ENCODE results near the gene GSDMA.

Gene GSDMA

DNA sequence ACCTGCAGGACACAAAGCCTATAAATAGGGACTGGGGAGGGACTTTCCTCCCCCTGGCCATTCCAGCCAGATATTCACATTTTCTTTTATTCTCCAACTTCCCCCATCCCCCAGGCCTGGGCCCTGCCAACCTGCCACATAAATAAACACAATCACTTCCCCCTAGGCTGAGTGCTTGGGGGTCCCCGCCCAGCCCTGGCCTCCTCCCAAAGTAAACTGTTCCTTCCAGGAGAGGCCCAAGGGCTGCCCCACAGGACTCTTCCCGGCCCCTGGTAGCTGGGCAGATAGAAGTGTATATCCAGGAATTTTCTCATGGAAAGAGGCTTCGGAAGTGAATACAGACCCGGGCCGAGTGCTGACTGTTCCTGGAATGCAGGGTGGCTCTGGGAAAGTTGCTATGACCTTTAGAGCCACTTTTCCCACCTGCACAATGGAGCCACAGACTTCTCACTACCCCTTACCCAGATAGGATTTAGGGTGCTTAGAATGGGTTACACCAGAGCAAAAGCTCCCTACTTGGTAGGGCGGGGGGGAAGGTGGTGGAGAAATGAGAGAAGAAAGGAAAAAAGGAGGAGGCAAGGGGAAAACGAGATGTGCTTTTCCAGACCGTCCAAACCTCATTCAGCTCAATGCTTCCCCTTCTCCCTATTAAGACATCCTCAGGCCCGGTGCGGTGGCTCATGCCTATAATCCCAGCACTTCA lies 60.9 kb downstream of the GSDMA start:
- DNase-seq, result no peak

DNA sequence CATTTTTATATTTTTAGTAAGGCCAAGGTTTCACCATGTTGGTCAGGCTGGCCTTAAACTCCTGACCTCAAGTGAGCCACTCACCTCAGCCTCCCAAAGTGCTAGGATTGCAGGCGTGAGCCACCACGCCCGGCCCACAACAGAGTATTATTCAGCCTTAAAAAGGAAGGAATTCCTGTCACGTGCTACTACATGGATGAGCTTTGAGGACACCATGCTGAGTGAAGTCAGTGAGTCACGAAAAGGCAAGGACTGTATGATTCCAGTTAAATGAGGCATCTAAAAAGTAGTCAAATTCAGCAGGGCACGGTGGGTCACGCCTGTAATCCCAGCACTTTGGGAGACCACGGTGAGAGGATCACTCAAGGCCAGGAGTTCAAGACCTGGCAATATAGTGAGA lies 62.1 kb downstream of the GSDMA start:
- no peak for DNase-seq

DNA sequence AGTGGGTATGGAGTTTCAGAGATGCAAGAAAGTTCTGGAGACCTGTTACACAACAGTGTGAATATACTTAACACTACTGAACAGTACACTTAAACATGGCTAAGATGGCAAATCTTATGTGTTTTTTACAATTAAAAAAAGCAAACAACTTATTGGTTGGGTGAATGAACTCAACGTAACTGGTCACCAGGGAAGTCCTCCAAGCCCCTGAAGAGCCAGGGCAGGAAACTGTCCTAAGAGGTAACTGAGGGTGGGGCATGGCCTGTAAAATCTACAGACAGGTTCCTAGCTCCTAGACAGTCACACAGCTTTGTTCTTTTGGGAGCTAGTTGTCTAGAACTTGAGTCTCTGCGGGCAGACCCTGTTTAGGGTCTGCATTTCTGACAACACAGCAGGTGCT lies 62.8 kb downstream of the GSDMA start:
- DNase-seq, result no peak

- no peak for DNase-seq
Observed at GRCh38 chr17:40025991-40026815, 63.4 kb downstream of the GSDMA start.

DNA sequence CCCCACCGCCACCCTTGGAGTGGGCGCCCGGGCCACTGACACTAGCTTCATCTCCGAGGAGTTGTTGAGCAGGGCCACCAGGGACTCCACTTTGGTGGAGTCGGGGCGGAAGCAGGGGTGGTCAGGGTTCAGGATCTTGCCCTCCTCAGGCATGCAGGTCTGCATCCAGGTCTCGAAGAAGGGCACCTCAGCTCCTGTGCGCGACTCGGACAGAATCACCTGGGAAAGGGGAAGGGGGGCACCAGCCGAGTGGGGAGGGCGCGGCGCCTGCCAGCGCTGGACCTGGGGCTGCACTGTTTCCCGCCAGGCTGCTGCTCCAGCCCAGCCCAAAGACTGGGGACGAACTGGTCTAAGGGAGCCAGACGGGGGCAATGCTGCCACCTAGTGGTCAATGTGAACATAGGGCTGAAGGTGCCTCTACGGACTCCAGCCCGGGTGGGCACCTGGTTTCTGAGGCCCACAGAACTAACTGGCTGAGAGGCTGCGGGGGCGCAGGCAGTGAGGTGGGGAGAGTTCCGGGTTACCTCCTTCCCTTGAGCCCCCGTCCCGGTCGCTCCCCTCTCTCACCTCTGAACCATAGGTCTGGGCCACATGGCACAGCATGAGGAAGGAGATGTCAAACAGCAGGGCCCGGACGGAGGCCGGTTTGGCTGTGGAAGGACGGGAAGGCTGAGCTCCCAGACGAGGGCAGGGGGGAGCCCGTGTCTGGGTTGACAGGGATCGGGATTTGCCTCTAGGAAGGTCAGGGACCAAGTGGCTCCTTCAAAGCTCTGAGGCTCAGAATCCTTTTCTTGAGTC lies 64.2 kb downstream of the GSDMA start:
- peak; percentile 71 for DNase-seq
